ENCODE data around the gene GPX8. TPM values are rescaled to one million over a fixed set of nuclear protein-coding genes. Genes with fewer than 3 reads are reported as not detected.

The GPX8 gene
- total and polyA plus RNA-seq, 9 donors: 50.4 to 105 (median 66.0) TPM

- WGBS (ENCODE audit: insufficient coverage): 60% methylated on average over 1 of the region's 6 CpGs
- H3K36me3 ChIP-seq (ENCODE audit: control insufficient read depth, insufficient read depth, low read length): no peaks in the 10 kb centered on the region
- H3K9me3 ChIP-seq (replicated peaks; ENCODE audit: control insufficient read depth, low read depth, low read length): no peaks in the 10 kb centered on the region
- H3K27me3 ChIP-seq (ENCODE audit: control insufficient read depth, insufficient read depth, low read length): peaks cover 31% of the 10 kb centered on the region
- H3K4me3 ChIP-seq (ENCODE audit: low read length): no peak overlapping the region
- H3K27ac ChIP-seq (ENCODE audit: low read length): no peak overlapping the region
- DNase-seq: no peak
- no peaks in the 10 kb centered on the region for H3K4me1 ChIP-seq (ENCODE audit: control insufficient read depth, insufficient read depth, low read length)
Observed at GRCh38 chr5:55188656-55189540, 28.9 kb downstream of the GPX8 start.

GRCh38 chr5:55191165-55191564 is 31.2 kb downstream of the GPX8 start:
- Histone ChIP-seq H3K9me3 (replicated peaks; ENCODE audit: control insufficient read depth, low read depth, low read length) (no peaks in the 10 kb centered on the region), H3K27ac (ENCODE audit: low read length) (no peak overlapping the region), H3K27me3 (ENCODE audit: control insufficient read depth, insufficient read depth, low read length) (peaks cover 26% of the 10 kb centered on the region), H3K4me1 (ENCODE audit: control insufficient read depth, insufficient read depth, low read length) (no peaks in the 10 kb centered on the region), H3K36me3 (ENCODE audit: control insufficient read depth, insufficient read depth, low read length) (no peaks in the 10 kb centered on the region), H3K4me3 (ENCODE audit: low read length) (no peak overlapping the region)
- WGBS (ENCODE audit: insufficient coverage): no CpG with 5 or more reads among the region's 2 CpGs
- no peak for DNase-seq

- Histone ChIP-seq H3K9me3 (replicated peaks; ENCODE audit: control insufficient read depth, low read depth, low read length) (no peaks in the 10 kb centered on the region), H3K4me3 (ENCODE audit: low read length) (no peak overlapping the region), H3K27ac (ENCODE audit: low read length) (no peak overlapping the region), H3K27me3 (ENCODE audit: control insufficient read depth, insufficient read depth, low read length) (peaks cover 12% of the 10 kb centered on the region), H3K36me3 (ENCODE audit: control insufficient read depth, insufficient read depth, low read length) (no peaks in the 10 kb centered on the region), H3K4me1 (ENCODE audit: control insufficient read depth, insufficient read depth, low read length) (no peaks in the 10 kb centered on the region)
- DNase-seq: no peak
- WGBS (ENCODE audit: insufficient coverage): no CpG with 5 or more reads among the region's 2 CpGs
Observed at GRCh38 chr5:55205001-55205400, 45.0 kb downstream of the GPX8 start.

GRCh38 chr5:55211184-55211874 is 51.4 kb downstream of the GPX8 start:
- DNase-seq: no peak
- WGBS (ENCODE audit: insufficient coverage): 86% methylated on average over 1 of the region's 2 CpGs
- H3K4me1 ChIP-seq (ENCODE audit: control insufficient read depth, insufficient read depth, low read length): no peaks in the 10 kb centered on the region

More at GRCh38 chr5:55211184-55211874, 51.4 kb downstream of the GPX8 start:
- peaks cover 12% of the 10 kb centered on the region for H3K27me3 ChIP-seq (ENCODE audit: control insufficient read depth, insufficient read depth, low read length)
- H3K36me3 ChIP-seq (ENCODE audit: control insufficient read depth, insufficient read depth, low read length): no peaks in the 10 kb centered on the region
- H3K9me3 ChIP-seq (replicated peaks; ENCODE audit: control insufficient read depth, low read depth, low read length): no peaks in the 10 kb centered on the region
- H3K27ac ChIP-seq (ENCODE audit: low read length): no peak overlapping the region
- no peak overlapping the region for H3K4me3 ChIP-seq (ENCODE audit: low read length)

Other genes starting within 250 kb of the GPX8 start
- 2.8 TPM for gene ESM1, start 174.6 kb upstream of the GPX8 start, total RNA-seq
- 1 to 10 TPM; 2.7 to 5.8 (median 3.7) TPM for gene ESM1, start 174.6 kb upstream of the GPX8 start, polyA plus RNA-seq (ENCODE audit: insufficient read depth in 1 of 8, insufficient read length in 8 of 8, low replicate concordance in 1 of 8)
- gene GZMK, start 135.9 kb upstream of the GPX8 start, total RNA-seq: 0.09 TPM
- gene GZMK, start 135.9 kb upstream of the GPX8 start, polyA plus RNA-seq (ENCODE audit: insufficient read depth in 1 of 8, insufficient read length in 8 of 8, low replicate concordance in 1 of 8): under 1 TPM in 4 of 8 donors, not detected in 4; 0.13 to 0.46 (median 0.19) TPM
- 0.75 TPM for gene GZMA, start 57.5 kb upstream of the GPX8 start, total RNA-seq
- gene GZMA, start 57.5 kb upstream of the GPX8 start, polyA plus RNA-seq (ENCODE audit: insufficient read depth in 1 of 8, insufficient read length in 8 of 8, low replicate concordance in 1 of 8): 1 to 10 TPM in 3 of 8 donors, under 1 TPM in 4, not detected in 1; 0.25 to 2.1 (median 0.94) TPM
- not detected for gene CDC20B, start 13.0 kb downstream of the GPX8 start, total RNA-seq
- under 1 TPM in 4 of 8 donors, not detected in 4; 0.08 to 0.78 (median 0.11) TPM for gene CDC20B, start 13.0 kb downstream of the GPX8 start, polyA plus RNA-seq (ENCODE audit: insufficient read depth in 1 of 8, insufficient read length in 8 of 8, low replicate concordance in 1 of 8)
- gene MCIDAS, start 67.1 kb downstream of the GPX8 start, total RNA-seq: not detected
- gene MCIDAS, start 67.1 kb downstream of the GPX8 start, polyA plus RNA-seq (ENCODE audit: insufficient read depth in 1 of 8, insufficient read length in 8 of 8, low replicate concordance in 1 of 8): under 1 TPM in 1 of 8 donors, not detected in 7; 0.18 TPM
- gene CCNO, start 73.4 kb downstream of the GPX8 start, total RNA-seq: 0.04 TPM
- gene CCNO, start 73.4 kb downstream of the GPX8 start, polyA plus RNA-seq (ENCODE audit: insufficient read depth in 1 of 8, insufficient read length in 8 of 8, low replicate concordance in 1 of 8): under 1 TPM; 0.12 to 0.79 (median 0.29) TPM
- 26.6 TPM for gene DHX29, start 147.5 kb downstream of the GPX8 start, total RNA-seq
- gene DHX29, start 147.5 kb downstream of the GPX8 start, polyA plus RNA-seq (ENCODE audit: insufficient read depth in 1 of 8, insufficient read length in 8 of 8, low replicate concordance in 1 of 8): 10 to 100 TPM; 20.1 to 29.7 (median 26.0) TPM
- gene MTREX, start 147.8 kb downstream of the GPX8 start, total RNA-seq: 73.1 TPM
- 10 to 100 TPM; 43.9 to 73.0 (median 61.9) TPM for gene MTREX, start 147.8 kb downstream of the GPX8 start, polyA plus RNA-seq (ENCODE audit: insufficient read depth in 1 of 8, insufficient read length in 8 of 8, low replicate concordance in 1 of 8)